HG03025 (cell line): ENCODE results near the gene ATAD3B.
"Not testable (repeated sequence)": the region's sequence is repeated elsewhere in the genome, so short reads cannot be mapped to it uniquely, and the experiment has no call there.

Source experiments
- ATAC-seq: cut with Tn5 transposase; IDR thresholded peaks from one replicate; pipeline ENCODE4 v1.9.1; 2021; ENCODE audit warnings: mild to moderate bottlenecking, moderate library complexity; ENCODE audit not compliant: unreplicated experiment, low FRiP score

ATAD3B gene

GRCh38 chr1:1527092-1527816 lies 55.7 kb downstream of the ATAD3B start:
- ATAC-seq, result no peak

- ATAC-seq, result no peak
Observed at GRCh38 chr1:1528301-1529267, 57.0 kb downstream of the ATAD3B start.

- ATAC-seq, result no peak
Observed at GRCh38 chr1:1529321-1529720, 57.8 kb downstream of the ATAD3B start.

GRCh38 chr1:1529936-1530335 lies 58.4 kb downstream of the ATAD3B start:
- ATAC-seq, result no peak

DNA sequence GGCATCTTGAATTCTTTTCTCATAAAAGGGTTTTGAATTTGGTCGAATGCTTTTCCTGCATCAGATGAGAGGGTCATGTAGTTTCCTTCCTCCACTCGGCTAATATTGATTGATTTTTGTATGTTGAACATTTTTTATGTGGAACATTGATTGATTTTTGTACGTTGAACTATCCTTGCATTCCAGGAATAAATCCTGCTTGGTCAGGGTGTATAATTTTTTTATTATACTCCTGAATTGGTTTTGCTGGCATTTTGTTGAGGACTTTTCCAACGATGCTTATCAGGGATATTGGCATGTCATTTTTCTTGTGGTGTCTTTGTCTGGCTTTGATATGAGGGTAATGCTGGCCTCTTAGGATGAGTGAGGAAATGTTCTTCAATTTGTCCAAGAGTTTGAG lies 60.4 kb downstream of the ATAD3B start:
- ATAC-seq, result no peak

- not testable (repeated sequence) for ATAC-seq
Observed at GRCh38 chr1:1533176-1533893, 61.8 kb downstream of the ATAD3B start.

- ATAC-seq, result not testable (repeated sequence)
Observed at GRCh38 chr1:1533894-1534291, 62.3 kb downstream of the ATAD3B start.

DNA sequence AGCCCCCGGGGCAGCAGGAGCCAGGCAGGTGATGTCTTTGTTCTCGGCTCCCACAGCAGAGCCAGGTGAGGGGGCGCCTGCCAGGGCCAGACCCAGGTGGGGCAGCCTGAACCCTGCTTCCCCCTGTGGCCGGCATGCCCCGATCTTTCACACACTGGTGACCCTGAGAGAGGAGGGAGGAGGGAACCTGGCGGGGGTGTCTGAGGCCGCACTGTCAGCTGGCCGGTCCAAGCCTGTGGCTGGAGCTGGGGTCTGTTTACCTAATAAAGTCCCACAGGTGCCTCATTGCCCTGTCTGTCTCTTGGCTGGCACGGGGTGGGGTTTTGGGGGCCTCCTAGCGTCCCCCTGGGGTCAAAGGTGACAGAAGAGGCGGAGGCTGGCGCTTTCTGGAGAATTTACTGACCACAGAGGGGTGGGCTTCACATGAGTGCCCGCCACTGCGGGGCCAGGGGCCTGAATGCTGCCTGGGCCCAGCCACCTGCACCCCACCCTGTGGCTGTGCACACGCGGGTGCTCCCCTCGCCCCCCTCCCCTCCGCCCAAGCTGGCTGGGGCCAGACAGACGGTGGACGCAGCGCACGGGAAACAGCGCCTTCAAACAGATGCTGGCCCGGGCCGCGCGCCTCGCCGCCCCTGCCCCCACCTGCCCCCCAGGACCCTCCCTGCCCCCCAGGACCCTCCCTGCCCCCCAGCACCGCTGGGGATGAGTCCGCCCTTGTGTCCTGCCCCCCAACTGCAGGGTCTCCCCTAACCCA lies 63.0 kb downstream of the ATAD3B start:
- ATAC-seq, result no peak

GRCh38 chr1:1535201-1536018 lies 63.8 kb downstream of the ATAD3B start:
- no peak for ATAC-seq

DNA sequence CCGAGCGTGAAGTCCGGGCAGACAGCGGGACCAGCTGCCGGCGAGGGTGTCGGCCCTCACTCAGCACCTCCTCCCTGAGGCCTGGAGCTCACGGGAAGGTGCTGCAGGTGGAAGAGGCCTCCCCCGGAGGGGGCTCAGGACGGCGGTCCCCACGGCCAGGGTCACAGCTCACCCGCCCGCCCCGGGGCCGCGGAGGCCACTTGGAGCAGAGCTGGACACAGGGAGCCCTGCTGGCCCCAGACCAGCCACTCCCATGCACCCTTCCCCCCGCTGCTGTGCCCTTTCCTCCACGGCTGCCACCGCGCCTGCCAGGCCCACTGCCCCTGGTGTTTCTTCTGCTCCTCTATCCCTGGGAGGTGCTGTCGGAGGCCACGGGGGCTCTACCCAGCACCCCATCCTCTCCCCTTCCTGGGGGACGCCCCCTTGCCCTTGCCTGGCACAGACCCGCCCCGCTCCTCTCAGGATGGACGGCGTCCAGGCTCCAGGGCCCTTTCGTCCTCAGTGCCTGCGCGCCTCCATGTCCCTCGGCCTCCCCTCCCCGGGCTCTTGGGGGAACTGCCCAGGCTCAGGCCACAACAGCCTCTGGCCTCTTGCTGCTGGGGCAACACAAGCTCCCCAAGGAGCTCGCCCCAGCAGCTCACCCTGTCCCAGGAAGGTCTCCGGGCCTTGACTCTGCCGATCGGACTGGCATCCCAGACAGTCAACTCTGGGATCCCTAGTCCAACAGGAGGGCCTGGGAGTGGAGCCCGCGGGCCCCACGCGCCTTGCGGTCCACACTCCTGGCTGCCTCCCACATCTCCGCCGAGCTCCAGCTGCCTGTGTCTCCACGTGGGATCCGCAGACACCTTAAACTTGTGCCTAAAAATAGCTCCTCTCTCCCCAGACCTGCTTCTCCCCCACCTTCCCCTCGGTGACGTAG lies 64.7 kb downstream of the ATAD3B start:
- ATAC-seq, result no peak

DNA sequence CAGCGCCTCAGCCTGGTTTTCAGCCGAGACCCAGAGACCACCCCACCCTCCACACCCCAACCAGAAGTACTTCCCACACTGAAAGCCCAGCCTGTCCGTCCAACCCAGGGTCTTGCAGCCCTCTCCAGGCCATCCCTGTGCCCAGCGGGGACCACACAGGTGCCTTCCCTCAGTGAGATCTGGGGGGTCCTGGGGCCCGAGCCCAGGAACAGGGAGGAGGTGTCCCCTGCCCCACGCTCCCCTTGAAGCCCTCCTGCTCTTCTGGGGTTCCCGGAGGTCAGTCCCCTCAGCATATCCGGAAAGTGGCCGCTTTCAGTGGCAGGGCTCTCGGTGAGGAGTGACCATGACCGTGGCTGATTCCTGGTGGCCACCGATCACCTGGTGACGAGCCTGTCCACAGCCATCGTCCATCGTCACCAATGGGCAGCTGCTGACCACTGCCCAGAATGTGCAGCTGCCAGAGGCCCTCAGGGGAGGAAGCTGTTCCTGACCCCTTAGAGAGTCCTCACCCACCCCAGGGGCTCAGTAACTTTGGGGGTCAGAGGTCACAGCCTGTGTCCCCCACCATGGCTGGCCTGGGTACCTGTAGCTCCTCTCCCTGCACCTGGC lies 65.5 kb downstream of the ATAD3B start:
- ATAC-seq, result no peak

GRCh38 chr1:1537626-1538250 lies 66.2 kb downstream of the ATAD3B start:
- no peak for ATAC-seq

DNA sequence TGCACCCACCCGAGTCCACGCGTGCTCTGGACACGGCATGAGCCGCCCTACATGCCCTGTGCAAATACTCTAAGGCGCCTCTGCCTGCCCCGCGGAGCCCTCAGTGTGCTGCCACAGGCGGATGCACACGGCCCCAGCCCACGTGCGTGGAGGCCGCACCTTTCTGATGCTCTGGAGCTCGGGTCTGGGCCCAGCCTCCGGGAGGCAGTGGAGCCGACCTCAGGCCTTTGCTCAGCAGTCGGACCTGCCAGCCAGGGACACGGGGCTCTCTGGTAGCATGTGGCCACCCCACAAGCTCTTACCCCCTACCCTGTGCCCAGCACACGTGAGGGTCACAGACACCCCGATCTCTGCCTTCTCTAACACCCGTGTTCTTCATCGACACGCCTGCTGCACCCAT lies 66.8 kb downstream of the ATAD3B start:
- no peak for ATAC-seq

GRCh38 chr1:1538989-1539309 lies 67.4 kb downstream of the ATAD3B start:
- no peak for ATAC-seq

GRCh38 chr1:1539310-1540089 lies 67.9 kb downstream of the ATAD3B start:
- no peak for ATAC-seq

DNA sequence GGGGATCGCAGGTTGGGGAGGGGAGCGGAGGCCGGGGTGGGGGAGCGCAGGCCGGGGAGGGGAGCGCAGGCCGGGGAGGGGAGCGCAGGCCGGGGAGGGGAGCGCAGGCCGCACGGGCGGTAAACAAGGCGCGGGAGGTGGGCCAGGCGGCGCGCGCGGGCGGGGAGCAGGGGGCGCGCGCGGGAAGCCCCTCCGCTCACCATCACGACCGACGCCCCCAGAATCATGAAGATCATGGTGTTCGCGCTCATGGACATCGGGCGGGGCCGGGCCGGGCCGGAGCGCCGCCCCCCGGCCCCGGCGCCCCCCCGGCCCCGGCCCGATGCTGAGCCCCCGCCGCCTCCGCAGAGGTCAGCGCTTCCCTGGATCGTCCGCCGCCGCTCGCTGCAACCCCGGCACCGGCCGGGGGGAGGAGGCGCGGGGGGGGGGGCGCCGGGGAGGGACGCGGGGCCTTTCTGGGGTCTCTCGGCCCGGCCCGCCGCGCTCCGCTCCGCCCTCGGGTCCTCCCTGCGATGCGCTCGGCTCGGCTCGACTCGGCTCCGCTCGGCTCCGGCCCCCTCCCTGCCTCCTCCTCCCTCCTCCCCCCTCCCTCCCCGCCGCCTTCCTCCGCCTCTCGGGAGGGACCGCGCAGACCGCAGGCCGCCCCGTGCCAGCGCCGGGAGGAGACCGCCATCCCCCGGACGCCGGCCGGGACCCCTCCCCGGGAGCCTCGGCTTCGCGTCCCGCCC lies 68.7 kb downstream of the ATAD3B start, which contains the start of gene TMEM240:
Gene TMEM240, minus strand, starts transcription at position 535 of the 728 bp plus-strand sequence. Its CDS starts 278 bp downstream, at position 257.
- ATAC-seq, result no peak
